HG02885 (cell line): Measurements from ENCODE around the gene NT5C2.
"Not testable (repeated sequence)": the region's sequence is repeated elsewhere in the genome, so short reads cannot be mapped to it uniquely, and the experiment has no call there.

Experiments used
- ATAC-seq: cut with Tn5 transposase; IDR thresholded peaks from one replicate; pipeline ENCODE4 v1.9.1; 2021; ENCODE audit warnings: mild to moderate bottlenecking; ENCODE audit not compliant: unreplicated experiment, poor library complexity

The NT5C2 gene

GRCh38 chr10:103193107-103193819, at the start of gene NT5C2:
NT5C2 (minus strand) TSS chr10:103193272; CDS start chr10:103174958, 18,314 bp downstream.
- peak; percentile 65 for ATAC-seq

DNA sequence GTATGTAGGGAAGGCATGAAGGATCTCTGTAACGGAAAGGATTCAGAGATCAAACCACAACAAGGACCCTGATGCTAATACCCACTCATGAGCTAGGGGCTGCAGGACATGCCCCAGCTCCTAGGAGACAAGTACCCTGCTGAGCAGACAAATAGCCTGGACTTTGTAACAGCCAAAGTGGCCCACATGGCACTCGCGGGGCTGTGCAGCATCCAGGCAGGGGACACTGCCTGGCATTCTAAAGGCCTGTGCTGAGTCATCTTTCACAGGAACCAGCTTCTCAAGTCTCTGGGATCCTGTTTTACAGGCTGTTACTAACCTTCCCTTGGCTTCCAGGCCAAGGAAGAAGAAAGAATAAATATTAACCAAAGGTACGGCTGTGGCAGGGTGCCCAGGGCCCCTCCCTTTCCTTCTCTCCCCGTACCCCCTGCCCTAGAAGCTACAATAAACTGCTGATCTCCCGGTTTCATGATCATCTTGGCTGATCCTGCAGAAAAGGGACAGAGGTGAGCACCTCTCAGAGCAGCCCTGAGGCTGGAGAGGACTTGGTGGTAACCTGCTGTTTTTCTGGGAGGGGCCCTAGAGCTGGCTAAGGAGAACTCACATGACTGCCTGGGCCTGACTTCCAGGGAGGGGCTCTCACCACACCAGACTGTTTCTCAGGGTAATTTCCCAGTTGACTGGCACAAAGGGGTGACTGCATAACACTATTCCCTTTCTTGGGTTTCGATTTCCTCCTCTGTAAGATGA, 48.4 kb upstream of the NT5C2 start:
- ATAC-seq, result no peak

GRCh38 chr10:103238506-103239252, 45.6 kb upstream of the NT5C2 start:
- no peak for ATAC-seq

DNA sequence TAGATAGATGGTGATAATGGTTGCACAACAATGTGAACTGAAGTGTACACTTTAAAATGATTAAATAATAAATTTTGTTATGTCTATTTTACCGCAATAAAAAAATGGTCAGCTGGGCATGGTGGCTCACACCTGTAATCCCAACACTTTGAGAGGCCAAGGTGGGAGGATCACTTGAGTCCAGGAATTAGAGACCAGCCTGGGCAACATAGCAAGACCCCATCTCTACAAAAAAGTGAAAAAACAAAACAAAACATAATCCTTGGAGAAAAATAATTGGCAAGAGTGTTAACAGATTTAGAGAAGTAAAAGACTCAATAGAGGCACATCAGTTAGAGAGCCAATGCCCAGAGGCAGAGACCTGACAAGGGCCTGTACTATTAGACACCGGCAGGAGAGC, 42.7 kb upstream of the NT5C2 start:
- ATAC-seq, result no peak

GRCh38 chr10:103232772-103233488, 39.9 kb upstream of the NT5C2 start:
- no peak for ATAC-seq

DNA sequence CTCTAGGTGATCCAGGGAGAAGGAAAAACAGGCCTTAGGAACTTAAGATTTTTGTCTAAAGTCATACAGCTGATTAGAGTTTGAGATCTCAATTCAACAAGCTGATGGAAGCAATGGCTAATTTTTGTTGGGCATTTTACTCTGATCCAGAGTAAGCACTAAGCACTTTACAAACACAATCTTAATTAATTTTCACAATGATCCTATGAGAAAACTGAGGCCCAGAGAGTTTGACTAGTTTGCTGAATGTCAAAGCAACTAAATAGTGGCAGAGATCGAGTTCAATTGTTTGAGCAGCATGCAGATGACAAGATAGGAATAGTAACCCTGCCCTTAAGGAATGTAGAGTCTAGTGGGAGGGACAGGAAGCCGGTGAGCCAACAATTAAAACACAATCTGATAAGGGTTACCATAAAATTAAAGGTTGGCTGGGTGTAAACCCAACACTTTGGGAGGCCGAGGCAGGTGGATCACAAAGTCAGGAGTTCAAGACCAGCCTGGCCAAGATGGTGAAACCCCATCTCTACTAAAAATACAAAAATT, 39.1 kb upstream of the NT5C2 start:
- ATAC-seq, result no peak

GRCh38 chr10:103231047-103231551, 38.0 kb upstream of the NT5C2 start:
- no peak for ATAC-seq

GRCh38 chr10:103227416-103227815, 34.3 kb upstream of the NT5C2 start:
- ATAC-seq, result no peak

- no peak for ATAC-seq
Observed at GRCh38 chr10:103225939-103226338, 32.9 kb upstream of the NT5C2 start.

- ATAC-seq, result not testable (repeated sequence)
Observed at GRCh38 chr10:103224721-103225120, 31.6 kb upstream of the NT5C2 start.

DNA sequence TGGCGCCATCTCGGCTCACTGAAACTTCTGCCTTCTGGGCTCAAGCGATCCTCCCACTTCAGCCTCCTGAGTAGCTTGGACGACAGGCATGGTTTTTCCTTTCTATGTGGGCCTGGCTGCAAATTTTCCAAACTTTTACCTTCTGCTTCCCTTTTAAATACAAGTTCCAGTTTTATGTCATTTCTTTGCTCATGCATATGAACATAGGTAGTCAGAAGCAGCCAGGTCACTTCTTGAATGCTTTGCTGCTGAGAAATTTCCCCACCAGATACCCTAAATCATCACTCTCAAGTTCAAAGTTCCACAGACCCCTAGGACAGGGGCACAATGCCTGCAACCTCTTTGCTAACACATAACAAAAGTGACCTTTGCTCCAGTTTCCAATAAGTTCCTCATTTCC, 31.1 kb upstream of the NT5C2 start:
- ATAC-seq, result no peak

DNA sequence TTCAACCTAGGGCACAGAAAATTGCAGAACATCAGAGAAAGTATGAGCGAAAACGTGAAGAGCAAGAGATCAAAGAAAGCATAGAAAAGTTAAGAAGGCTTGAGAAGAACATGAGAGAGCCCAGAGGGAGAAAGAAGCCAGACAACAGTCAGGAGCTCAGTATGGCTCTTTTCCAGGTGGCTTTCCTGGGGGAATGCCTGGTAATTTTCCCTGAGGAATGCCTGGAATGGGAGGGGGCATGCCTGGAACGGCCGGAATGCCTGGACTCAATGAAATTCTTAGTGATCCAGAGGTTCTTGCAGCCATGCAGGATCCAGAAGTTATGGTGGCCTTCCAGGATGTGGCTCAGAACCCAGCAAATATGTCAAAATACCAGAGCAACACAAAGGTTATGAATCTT, 23.3 kb upstream of the NT5C2 start:
- ATAC-seq, result not testable (repeated sequence)

DNA sequence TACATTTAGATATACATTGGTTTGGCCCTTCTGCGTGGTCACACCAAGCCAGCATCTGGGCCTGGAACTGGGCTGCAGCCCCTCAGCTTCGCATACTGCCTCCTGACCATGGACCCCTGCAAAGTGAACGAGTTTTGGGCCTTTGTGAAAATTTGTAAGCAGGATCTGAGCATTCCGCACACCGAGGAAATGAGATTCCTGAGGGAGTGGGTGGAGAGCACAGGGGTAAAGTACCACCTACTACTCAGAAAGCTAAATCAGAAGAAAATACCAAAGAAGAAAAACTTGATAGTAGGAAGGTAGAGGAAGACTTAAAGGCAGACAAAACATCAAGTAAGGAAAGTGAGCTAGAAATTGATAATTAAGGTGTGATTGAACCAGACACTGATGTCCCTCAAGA, 22.5 kb upstream of the NT5C2 start:
- no peak for ATAC-seq

GRCh38 chr10:103210262-103210661, 17.2 kb upstream of the NT5C2 start:
- not testable (repeated sequence) for ATAC-seq

- ATAC-seq, result not testable (repeated sequence)
Observed at GRCh38 chr10:103207643-103208042, 14.6 kb upstream of the NT5C2 start.

DNA sequence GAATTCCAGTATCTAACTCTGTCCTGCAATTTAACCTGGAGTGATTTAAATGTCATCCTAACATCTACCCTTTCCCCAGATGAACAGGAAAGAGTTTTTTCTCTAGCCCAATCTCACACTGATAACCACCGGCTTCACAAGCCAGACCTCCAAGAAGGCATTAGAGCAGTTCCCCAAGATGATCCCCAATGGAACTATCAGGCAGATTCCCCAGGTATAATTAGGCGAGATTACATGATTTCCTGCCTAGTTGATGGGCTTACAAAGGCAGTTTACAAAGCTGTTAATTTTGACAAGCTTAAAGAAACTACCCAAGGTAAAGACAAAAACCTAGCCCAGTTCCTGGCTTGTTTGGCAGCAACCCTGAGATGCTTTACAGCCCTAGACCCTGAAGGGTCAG, 14.1 kb upstream of the NT5C2 start:
- ATAC-seq, result no peak

- ATAC-seq, result not testable (repeated sequence)
Observed at GRCh38 chr10:103206715-103207114, 13.6 kb upstream of the NT5C2 start.

DNA sequence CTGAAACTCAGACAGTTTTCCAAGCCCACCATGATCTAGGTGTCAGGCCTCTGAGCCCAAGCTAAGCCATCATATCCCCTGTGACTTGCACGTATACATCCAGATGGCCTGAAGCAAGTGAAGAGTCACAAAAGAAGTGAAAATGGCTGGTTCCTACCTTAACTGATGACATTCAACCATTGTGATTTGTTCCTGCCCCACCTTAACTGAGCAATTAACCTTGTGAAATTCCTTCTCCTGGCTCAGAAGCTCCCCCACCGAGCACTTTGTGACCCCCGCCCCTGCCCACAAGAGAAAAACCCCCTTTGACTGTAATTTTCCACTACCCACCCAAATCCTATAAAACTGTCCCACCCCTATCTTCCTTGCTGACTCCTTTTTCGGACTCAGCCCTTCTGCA, 12.3 kb upstream of the NT5C2 start:
- not testable (repeated sequence) for ATAC-seq

DNA sequence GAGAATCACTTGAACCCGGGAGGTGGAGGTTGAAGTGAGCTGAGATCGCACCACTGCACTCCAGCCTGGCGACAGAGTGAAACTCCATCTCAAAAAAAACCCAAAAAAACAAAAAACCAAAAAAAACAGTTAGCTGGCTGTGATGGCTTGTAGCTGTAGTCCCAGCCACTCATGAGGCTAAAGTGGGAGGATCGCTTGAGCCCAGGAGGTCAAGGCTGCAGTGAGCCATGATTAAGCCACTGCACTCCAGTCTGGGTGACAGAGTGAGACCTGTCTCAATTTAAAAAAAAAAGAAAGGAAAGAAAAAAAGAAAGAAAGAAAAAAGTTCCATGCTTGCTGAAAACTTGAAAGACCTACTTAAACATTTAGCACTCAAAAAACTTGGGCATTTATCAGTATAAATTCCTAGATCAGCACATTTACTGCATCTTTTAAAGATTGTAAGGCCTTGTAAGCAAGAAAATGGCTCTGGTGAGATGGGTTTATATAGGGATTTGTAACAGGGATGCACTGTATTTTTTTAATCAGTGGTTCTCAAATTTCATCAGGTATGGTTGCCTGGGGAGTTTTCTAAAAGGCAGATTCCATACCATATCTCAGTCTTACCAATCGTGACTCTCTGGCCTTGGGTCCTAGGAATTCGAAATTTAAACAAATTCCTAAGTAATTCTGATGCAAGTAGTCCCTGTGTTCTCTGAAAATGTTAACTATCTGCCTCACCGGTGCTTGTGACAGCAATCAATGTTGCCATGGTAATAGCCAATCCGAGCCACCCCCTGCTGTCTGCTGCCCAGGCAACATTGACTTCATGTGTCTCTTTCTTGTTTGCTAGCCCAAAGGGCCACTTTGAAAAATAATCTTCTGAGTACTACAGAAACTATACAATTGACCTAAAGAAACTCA, 11.5 kb upstream of the NT5C2 start:
- no peak for ATAC-seq
